CD4-positive, alpha-beta T cell (primary cell): ENCODE data around the gene KRTAP4-1. TPM values are rescaled to one million over a fixed set of nuclear protein-coding genes. Genes with fewer than 3 reads are reported as not detected.

Experiments
- ATAC-seq: fragments of 200-7000 bp; cut with Tn5 transposase; one replicate; pipeline ENCODE4 v1.10.0; 2022; ENCODE audit warnings: mild to moderate bottlenecking; ENCODE audit not compliant: poor library complexity
- CTCF ChIA-PET: fragments of 350-600 bp; sonication (Branson Sonifier 250); formaldehyde crosslinking; loops from one replicate; lab custom pipeline; 2021; ENCODE audit warnings: antibody characterized with exemption, inconsistent platforms; lab: Charles Lee
- POLR2A ChIA-PET: fragments of 350-600 bp; sonication (Branson Sonifier 250); formaldehyde crosslinking; loops from one replicate; lab custom pipeline; 2021; ENCODE audit warnings: antibody characterized with exemption, inconsistent platforms; lab: Charles Lee
- DNase-seq, 14 experiments: peaks; one replicate each; pipeline ENCODE4 v3.0.0-alpha.2; 2013 to 2020; ENCODE audit warnings: mixed read lengths in 2 of 14
- H3K27ac ChIP-seq, 2 donors: one replicate each; pipeline versions ENCODE4 v1.5.1 to v1.7.0; 2013; ENCODE audit warnings: low read length in 2 of 2, low read depth in 1 of 2, mild to moderate bottlenecking in 1 of 2
- H3K27me3 ChIP-seq, 2 experiments: 1 replicate in 1 of 2; 2 replicates in 1 of 2; pipeline versions ENCODE4 v1.6.1 to v1.7.0; 2013; ENCODE audit warnings: low read length in 2 of 2, control low read depth in 1 of 2, mild to moderate bottlenecking in 1 of 2, moderate library complexity in 1 of 2; ENCODE audit not compliant: insufficient read depth in 2 of 2, control insufficient read depth in 1 of 2
- H3K36me3 ChIP-seq: one replicate; pipeline ENCODE4 v1.6.1; 2013; ENCODE audit warnings: low read length, control low read depth; ENCODE audit not compliant: insufficient read depth
- H3K4me1 ChIP-seq: one replicate; pipeline ENCODE4 v1.6.1; 2013; ENCODE audit warnings: low read length, control low read depth; ENCODE audit not compliant: insufficient read depth
- H3K4me3 ChIP-seq: one replicate; pipeline ENCODE4 v1.5.1; 2013; ENCODE audit warnings: mild to moderate bottlenecking, low read length, moderate library complexity
- H3K9me3 ChIP-seq, 2 experiments: 1 replicate in 1 of 2; 2 replicates in 1 of 2; pipeline versions ENCODE4 v1.6.1 to v1.7.0; 2013; ENCODE audit warnings: low read length in 2 of 2, mild to moderate bottlenecking in 2 of 2, control low read depth in 1 of 2, moderate library complexity in 1 of 2; ENCODE audit not compliant: control insufficient read depth in 1 of 2, insufficient read depth in 1 of 2
- H3K27ac Mint-ChIP-seq: one replicate; pipeline ENCODE4 v1.8.0; 2020; ENCODE audit warnings: mixed read lengths
- H3K27me3 Mint-ChIP-seq: one replicate; pipeline ENCODE4 v1.8.0; 2021; ENCODE audit warnings: mixed read lengths
- H3K36me3 Mint-ChIP-seq: one replicate; pipeline ENCODE4 v1.8.0; 2021; ENCODE audit warnings: low read depth, mixed read lengths
- H3K4me1 Mint-ChIP-seq: one replicate; pipeline ENCODE4 v1.8.0; 2021; ENCODE audit warnings: low read depth, mixed read lengths
- H3K4me3 Mint-ChIP-seq: one replicate; pipeline ENCODE4 v1.8.0; 2020; ENCODE audit warnings: mild to moderate bottlenecking, mixed read lengths
- H3K9me3 Mint-ChIP-seq: one replicate; pipeline ENCODE4 v1.8.0; 2020; ENCODE audit warnings: mixed read lengths
- intact Hi-C, 2 experiments: fragments of 100-400 bp; cut with DNase I in 1 of 2; cut with micrococcal nuclease in 1 of 2; formaldehyde crosslinking; loops; one replicate each; pipeline versions ENCODE4 v1.15.1 to v1.9.0; 2023 to 2025; cut with DNase I, micrococcal nuclease
- total RNA-seq, 174 experiments: library from RNA in 2 of 174; stranded (reverse) in 2 of 174; gene quantifications; one replicate each; pipeline ENCODE4 v1.2.3 and lab custom pipeline; 2021 to 2026
- TF ChIP-seq, protein P1 (sequence below): fragments of 200-600 bp; IDR thresholded peaks from one replicate; pipeline ENCODE4 v1.8.0; 2022; ENCODE audit warnings: antibody characterized with exemption, mild to moderate bottlenecking

Gene KRTAP4-1
- total RNA-seq, 2 experiments from 2014 or later = not detected

DNA sequence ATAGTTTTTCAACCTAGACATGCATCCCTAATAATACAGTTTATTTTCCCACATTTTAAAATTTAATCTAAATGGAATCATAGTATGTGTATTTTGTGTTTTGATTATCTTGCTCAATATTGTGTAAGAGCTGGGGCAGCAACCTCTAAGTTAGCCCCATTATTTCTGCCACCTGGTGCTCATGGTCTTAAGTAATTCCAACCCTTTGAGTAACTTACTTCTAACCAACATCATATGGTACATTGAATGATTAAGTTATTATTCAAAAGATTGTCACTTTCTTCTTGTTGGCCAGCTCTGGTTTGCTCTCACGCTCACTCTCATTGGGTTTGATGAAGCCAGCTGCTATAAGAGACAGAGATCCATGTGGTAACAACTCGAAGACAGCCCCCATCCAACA, 12.8 kb downstream of the KRTAP4-1 start:
- H3K36me3 Mint-ChIP-seq = no peaks in the 10 kb centered on the region
- Histone ChIP-seq H3K4me3 (no peak overlapping the region), H3K27ac (no peak overlapping the region), H3K4me1 (no peaks in the 10 kb centered on the region), H3K27me3 (no peaks in the 10 kb centered on the region), H3K9me3 (no peaks in the 10 kb centered on the region), H3K36me3 (no peaks in the 10 kb centered on the region)
- H3K9me3 Mint-ChIP-seq = no peaks in the 10 kb centered on the region
- ChIA-PET POLR2A (no interaction called here), CTCF (no interaction called here)
- intact Hi-C loops = no loop called here
- no peak for DNase-seq
- no peaks in the 10 kb centered on the region for H3K4me1 Mint-ChIP-seq
- no peaks in the 10 kb centered on the region for H3K27me3 Mint-ChIP-seq
- no peak overlapping the region for H3K27ac Mint-ChIP-seq
- TF ChIP-seq, protein P1, sequence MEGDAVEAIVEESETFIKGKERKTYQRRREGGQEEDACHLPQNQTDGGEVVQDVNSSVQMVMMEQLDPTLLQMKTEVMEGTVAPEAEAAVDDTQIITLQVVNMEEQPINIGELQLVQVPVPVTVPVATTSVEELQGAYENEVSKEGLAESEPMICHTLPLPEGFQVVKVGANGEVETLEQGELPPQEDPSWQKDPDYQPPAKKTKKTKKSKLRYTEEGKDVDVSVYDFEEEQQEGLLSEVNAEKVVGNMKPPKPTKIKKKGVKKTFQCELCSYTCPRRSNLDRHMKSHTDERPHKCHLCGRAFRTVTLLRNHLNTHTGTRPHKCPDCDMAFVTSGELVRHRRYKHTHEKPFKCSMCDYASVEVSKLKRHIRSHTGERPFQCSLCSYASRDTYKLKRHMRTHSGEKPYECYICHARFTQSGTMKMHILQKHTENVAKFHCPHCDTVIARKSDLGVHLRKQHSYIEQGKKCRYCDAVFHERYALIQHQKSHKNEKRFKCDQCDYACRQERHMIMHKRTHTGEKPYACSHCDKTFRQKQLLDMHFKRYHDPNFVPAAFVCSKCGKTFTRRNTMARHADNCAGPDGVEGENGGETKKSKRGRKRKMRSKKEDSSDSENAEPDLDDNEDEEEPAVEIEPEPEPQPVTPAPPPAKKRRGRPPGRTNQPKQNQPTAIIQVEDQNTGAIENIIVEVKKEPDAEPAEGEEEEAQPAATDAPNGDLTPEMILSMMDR = no peak
- H3K4me3 Mint-ChIP-seq = no peak overlapping the region
- ATAC-seq = no peak

- no peak within 1 kb of the TSS for H3K4me3 ChIP-seq
- H3K4me1 ChIP-seq = no peaks in the 10 kb centered on the region
- H3K36me3 Mint-ChIP-seq = no peaks in the 10 kb centered on the region
- no peaks in the 10 kb centered on the region for H3K27me3 Mint-ChIP-seq
- no peak for ATAC-seq
- ChIA-PET POLR2A (no interaction called here), CTCF (no interaction called here)
- no peaks in the 10 kb centered on the region for H3K9me3 Mint-ChIP-seq
- H3K4me3 Mint-ChIP-seq = no peak within 1 kb of the TSS
- no peak for DNase-seq
- intact Hi-C loops = no loop called here
- H3K27me3 ChIP-seq = no peaks in the 10 kb centered on the region
- no peaks in the 10 kb centered on the region for H3K9me3 ChIP-seq
- no peak within 1 kb of the TSS for H3K27ac ChIP-seq
- H3K27ac Mint-ChIP-seq = no peak within 1 kb of the TSS
- TF ChIP-seq, protein P1 = no peak
- no peaks in the 10 kb centered on the region for H3K36me3 ChIP-seq
- H3K4me1 Mint-ChIP-seq = no peaks in the 10 kb centered on the region
Observed at GRCh38 chr17:41168121-41168520, 16.6 kb downstream of the KRTAP4-1 start, which contains the start of gene KRTAP4-3. Gene KRTAP4-3, minus strand, starts transcription at chr17:41168221. Its CDS starts 49 bp downstream, at chr17:41168172.

- TF ChIP-seq, protein P1 = no peak
- no peak overlapping the region for H3K27ac Mint-ChIP-seq
- DNase-seq = no peak
- ATAC-seq = no peak
- Histone ChIP-seq H3K36me3 (no peaks in the 10 kb centered on the region), H3K9me3 (no peaks in the 10 kb centered on the region), H3K27ac (no peak overlapping the region), H3K27me3 (no peaks in the 10 kb centered on the region), H3K4me3 (no peak overlapping the region), H3K4me1 (no peaks in the 10 kb centered on the region)
- no peaks in the 10 kb centered on the region for H3K9me3 Mint-ChIP-seq
- H3K36me3 Mint-ChIP-seq = no peaks in the 10 kb centered on the region
- POLR2A ChIA-PET = no interaction called here
- CTCF ChIA-PET = no interaction called here
- no peaks in the 10 kb centered on the region for H3K27me3 Mint-ChIP-seq
- H3K4me1 Mint-ChIP-seq = no peaks in the 10 kb centered on the region
- intact Hi-C loops = no loop called here
- H3K4me3 Mint-ChIP-seq = no peak overlapping the region
Observed at GRCh38 chr17:41167561-41167960, 17.1 kb downstream of the KRTAP4-1 start.
